Measurements from ENCODE around the gene PRADC1. TPM values are rescaled to one million over a fixed set of nuclear protein-coding genes. Genes with fewer than 3 reads are reported as not detected.

PRADC1 gene
- polyA plus RNA-seq, 3 donors = 9.0 to 49.2 (median 33.3) TPM

DNA sequence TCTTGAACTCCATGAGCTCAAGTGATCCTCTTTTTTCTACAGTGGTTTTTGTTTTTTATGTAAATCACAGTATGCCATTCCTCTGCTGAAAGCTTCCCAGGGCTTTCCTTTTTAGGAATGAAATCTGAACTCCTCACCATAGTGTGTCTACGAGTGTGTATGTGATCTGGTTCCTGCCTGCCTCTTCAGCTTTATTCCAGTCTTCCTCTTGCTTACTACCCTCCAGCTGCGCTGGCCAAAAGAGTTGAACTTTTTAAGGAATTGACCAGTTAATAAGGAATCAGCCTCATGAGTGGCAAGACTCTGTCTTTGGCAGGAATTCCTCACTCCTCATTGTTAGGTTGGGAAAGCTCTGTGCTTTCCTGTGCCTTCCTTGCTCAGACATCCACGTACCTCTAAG, 5.1 kb upstream of the PRADC1 start:
- no peak for DNase-seq
- peaks cover 34 to 61% of the 10 kb centered on the region in 2 donors for H3K36me3 ChIP-seq (replicated peaks in 1 of 2; ENCODE audit: control insufficient read depth in 1 of 2, insufficient read depth in 2 of 2, low read length in 2 of 2)
- H3K9me3 ChIP-seq (replicated peaks in 1 of 2; ENCODE audit: control insufficient read depth in 1 of 2, insufficient read depth in 1 of 2, low read length in 2 of 2) = no peaks in the 10 kb centered on the region
- H3K4me2 ChIP-seq (replicated peaks; ENCODE audit: extremely low read depth, low read length, poor library complexity, severe bottlenecking) = no peak overlapping the region
- Mint-ChIP-seq H3K27ac (peak overlapping the region in 2 of 7 donors; percentile 10 to 34), H3K36me3 (peaks cover 25 to 40% of the 10 kb centered on the region in 2 donors), H3K27me3 (ENCODE audit: low read depth in 3 of 3) (peaks cover 0 to 1% (median 0%) of the 10 kb centered on the region in 3 donors), H3K9me3 (no peaks in the 10 kb centered on the region), H3K4me3 (no peak overlapping the region), H3K4me1 (peaks cover 21% of the 10 kb centered on the region)
- H3K79me2 ChIP-seq (ENCODE audit: insufficient read depth, low read length) = peaks cover 69% of the 10 kb centered on the region
- no peaks in the 10 kb centered on the region for H3K27me3 ChIP-seq (ENCODE audit: control insufficient read depth in 2 of 2, insufficient read depth in 2 of 2, low read length in 2 of 2)
- no peak overlapping the region for H2AFZ ChIP-seq (ENCODE audit: insufficient read depth, low read depth, low read length, poor library complexity, severe bottlenecking)
- peaks cover 69% of the 10 kb centered on the region for H4K20me1 ChIP-seq (ENCODE audit: insufficient read depth, low read length)
- no peak overlapping the region for H3K4me3 ChIP-seq (replicated peaks in 1 of 3; ENCODE audit: low read depth in 2 of 3, low read length in 3 of 3)
- no peak overlapping the region for H3K9ac ChIP-seq (ENCODE audit: insufficient read depth, low read length, poor library complexity, severe bottlenecking)
- intact Hi-C loops (cut with micrococcal nuclease) = loop anchor here in 1 of 2 donors (10.0 kb wide), 1 partner anchor 147 kb away; the partner anchor contains the start of gene ALMS1
- H3K4me1 ChIP-seq (ENCODE audit: control insufficient read depth in 1 of 2, insufficient read depth in 2 of 2, low read length in 2 of 2) = peaks cover 17 to 25% of the 10 kb centered on the region in 2 donors
- H3K27ac ChIP-seq (ENCODE audit: low read depth in 1 of 2, low read length in 2 of 2) = no peak overlapping the region
- WGBS (ENCODE audit: insufficient coverage) = no CpG with 5 or more reads among the region's 3 CpGs
- TF ChIP-seq, protein P1, sequence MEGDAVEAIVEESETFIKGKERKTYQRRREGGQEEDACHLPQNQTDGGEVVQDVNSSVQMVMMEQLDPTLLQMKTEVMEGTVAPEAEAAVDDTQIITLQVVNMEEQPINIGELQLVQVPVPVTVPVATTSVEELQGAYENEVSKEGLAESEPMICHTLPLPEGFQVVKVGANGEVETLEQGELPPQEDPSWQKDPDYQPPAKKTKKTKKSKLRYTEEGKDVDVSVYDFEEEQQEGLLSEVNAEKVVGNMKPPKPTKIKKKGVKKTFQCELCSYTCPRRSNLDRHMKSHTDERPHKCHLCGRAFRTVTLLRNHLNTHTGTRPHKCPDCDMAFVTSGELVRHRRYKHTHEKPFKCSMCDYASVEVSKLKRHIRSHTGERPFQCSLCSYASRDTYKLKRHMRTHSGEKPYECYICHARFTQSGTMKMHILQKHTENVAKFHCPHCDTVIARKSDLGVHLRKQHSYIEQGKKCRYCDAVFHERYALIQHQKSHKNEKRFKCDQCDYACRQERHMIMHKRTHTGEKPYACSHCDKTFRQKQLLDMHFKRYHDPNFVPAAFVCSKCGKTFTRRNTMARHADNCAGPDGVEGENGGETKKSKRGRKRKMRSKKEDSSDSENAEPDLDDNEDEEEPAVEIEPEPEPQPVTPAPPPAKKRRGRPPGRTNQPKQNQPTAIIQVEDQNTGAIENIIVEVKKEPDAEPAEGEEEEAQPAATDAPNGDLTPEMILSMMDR (IDR thresholded peaks at IDR 0.05) = no peak

DNA sequence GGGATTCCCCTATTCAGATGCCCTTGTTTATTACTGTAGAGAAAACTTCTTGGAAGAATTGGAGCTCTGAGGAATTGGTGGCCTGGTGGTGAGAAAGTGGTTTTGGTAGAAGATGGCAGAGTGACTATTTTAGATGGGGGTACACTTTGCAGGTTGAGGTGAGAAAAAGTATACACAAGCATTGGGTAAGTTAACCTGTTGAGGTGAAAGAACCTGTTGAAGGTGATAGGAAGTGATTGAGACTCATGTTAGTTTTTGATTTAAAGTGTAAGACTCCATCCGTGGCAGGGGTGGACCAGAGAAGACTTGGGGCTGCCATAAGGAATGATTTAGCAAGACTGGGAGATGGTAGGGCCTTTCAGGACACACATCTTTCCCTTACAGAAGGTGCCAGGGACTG, 4.1 kb upstream of the PRADC1 start:
- Histone ChIP-seq H2AFZ (ENCODE audit: insufficient read depth, low read depth, low read length, poor library complexity, severe bottlenecking) (no peak overlapping the region), H3K4me3 (replicated peaks in 1 of 3; ENCODE audit: low read depth in 2 of 3, low read length in 3 of 3) (no peak overlapping the region), H3K27ac (ENCODE audit: low read depth in 1 of 2, low read length in 2 of 2) (no peak overlapping the region), H4K20me1 (ENCODE audit: insufficient read depth, low read length) (peaks cover 61% of the 10 kb centered on the region), H3K9ac (ENCODE audit: insufficient read depth, low read length, poor library complexity, severe bottlenecking) (no peak overlapping the region), H3K27me3 (ENCODE audit: control insufficient read depth in 2 of 2, insufficient read depth in 2 of 2, low read length in 2 of 2) (no peaks in the 10 kb centered on the region), H3K79me2 (ENCODE audit: insufficient read depth, low read length) (peaks cover 69% of the 10 kb centered on the region), H3K4me2 (replicated peaks; ENCODE audit: extremely low read depth, low read length, poor library complexity, severe bottlenecking) (no peak overlapping the region), H3K36me3 (replicated peaks in 1 of 2; ENCODE audit: control insufficient read depth in 1 of 2, insufficient read depth in 2 of 2, low read length in 2 of 2) (peaks cover 25 to 51% of the 10 kb centered on the region in 2 donors), H3K4me1 (ENCODE audit: control insufficient read depth in 1 of 2, insufficient read depth in 2 of 2, low read length in 2 of 2) (peaks cover 24 to 34% of the 10 kb centered on the region in 2 donors), H3K9me3 (replicated peaks in 1 of 2; ENCODE audit: control insufficient read depth in 1 of 2, insufficient read depth in 1 of 2, low read length in 2 of 2) (no peaks in the 10 kb centered on the region)
- Mint-ChIP-seq H3K4me3 (no peak overlapping the region), H3K27me3 (ENCODE audit: low read depth in 3 of 3) (peaks cover 0 to 1% (median 0%) of the 10 kb centered on the region in 3 donors), H3K4me1 (peaks cover 26% of the 10 kb centered on the region), H3K9me3 (no peaks in the 10 kb centered on the region), H3K27ac (peak overlapping the region in 3 of 7 donors; percentile 17 to 44 (median 37)), H3K36me3 (peaks cover 21 to 30% of the 10 kb centered on the region in 2 donors)
- TF ChIP-seq, protein P1 (IDR thresholded peaks at IDR 0.05) = no peak
- intact Hi-C loops (cut with micrococcal nuclease) = loop anchor here in 1 of 2 donors (10.0 kb wide), 1 partner anchor 148 kb away; the partner anchor contains the start of gene ALMS1
- DNase-seq = no peak
- WGBS (ENCODE audit: insufficient coverage) = no CpG with 5 or more reads among the region's 1 CpG

All from CD14-positive monocyte (primary cell).